Caco-2 (cell line): ENCODE data around the gene TMEM89. TPM values are rescaled to one million over a fixed set of nuclear protein-coding genes. Genes with fewer than 3 reads are reported as not detected.
A peak's percentile ranks its signal among the peaks of the same experiment; 100 is the strongest.

Source experiments
- BruUV-seq: library from RNA; stranded (reverse); fragments of 400-500 nt; replicated peaks from 2 replicates; lab custom pipeline; 2021; lab: Mats Ljungman, UMichigan
- CTCF ChIA-PET: fragments of 300-600 bp; sonication (Branson Sonifier 250); formaldehyde crosslinking; loops from one replicate; lab custom pipeline; 2022; ENCODE audit warnings: antibody characterized with exemption; lab: Charles Lee
- POLR2A ChIA-PET: fragments of 300-600 bp; sonication (Branson Sonifier 250); formaldehyde crosslinking; loops from one replicate; lab custom pipeline; 2022; ENCODE audit warnings: antibody characterized with exemption; lab: Charles Lee
- DNase-seq, 2 experiments: peaks; one replicate each; pipeline versions ENCODE4 v3.0.0 to v3.0.0-alpha.2; 2020 to 2022
- H3K27me3 ChIP-seq: replicated peaks from 2 replicates; pipeline ENCODE4 v1.6.0; 2011; ENCODE audit warnings: low read length; ENCODE audit not compliant: control insufficient read depth, insufficient read depth
- H3K36me3 ChIP-seq: 2 replicates; pipeline ENCODE4 v1.5.1; 2011; ENCODE audit warnings: low read length; ENCODE audit not compliant: control insufficient read depth, insufficient read depth
- H3K4me1 ChIP-seq: fragments of 250-450 bp; sonication (Bioruptor Pico); 2 replicates; pipeline ENCODE4 v1.5.1; 2020; ENCODE audit warnings: mild to moderate bottlenecking
- H3K4me3 ChIP-seq: 2 replicates; pipeline ENCODE4 v1.5.1; 2011; ENCODE audit warnings: low read depth, mild to moderate bottlenecking, control low read depth, low read length
- H3K9me3 ChIP-seq: fragments of 250-450 bp; sonication (Bioruptor Pico); 2 replicates; pipeline ENCODE4 v1.5.1; 2020; ENCODE audit warnings: mild to moderate bottlenecking, moderate library complexity
- H3K27ac Mint-ChIP-seq: one replicate; pipeline ENCODE4 v1.8.0; 2022; ENCODE audit warnings: mixed read lengths; ENCODE audit not compliant: unreplicated experiment
- H3K27me3 Mint-ChIP-seq: one replicate; pipeline ENCODE4 v1.8.0; 2022; ENCODE audit warnings: mixed read lengths; ENCODE audit not compliant: insufficient read depth, unreplicated experiment
- H3K36me3 Mint-ChIP-seq: one replicate; pipeline ENCODE4 v1.8.0; 2022; ENCODE audit warnings: mild to moderate bottlenecking, mixed read lengths; ENCODE audit not compliant: insufficient read depth, unreplicated experiment
- H3K4me1 Mint-ChIP-seq: one replicate; pipeline ENCODE4 v1.8.0; 2022; ENCODE audit warnings: low read depth, mixed read lengths; ENCODE audit not compliant: unreplicated experiment
- H3K4me3 Mint-ChIP-seq: one replicate; pipeline ENCODE4 v1.8.0; 2022; ENCODE audit warnings: mild to moderate bottlenecking, moderate library complexity, mixed read lengths; ENCODE audit not compliant: unreplicated experiment
- H3K9me3 Mint-ChIP-seq: one replicate; pipeline ENCODE4 v1.8.0; 2022; ENCODE audit warnings: mixed read lengths; ENCODE audit not compliant: unreplicated experiment
- intact Hi-C: fragments of 100-400 bp; cut with micrococcal nuclease; formaldehyde crosslinking; loops from one replicate; pipeline ENCODE4 v1.10.0; 2022; ENCODE audit not compliant: unreplicated experiment
- total RNA-seq: library from RNA; stranded (reverse); gene quantifications from 2 replicates; pipeline ENCODE4 v1.2.3, GENCODE V29; 2022
- TF ChIP-seq, protein P1 (sequence below), 2 experiments: fragments of 200-600 bp in 1 of 2; IDR thresholded peaks; 1 replicate in 1 of 2; 2 replicates in 1 of 2; pipeline versions ENCODE4 v1.5.1 to v1.8.0; 2011 to 2022; ENCODE audit warnings: antibody characterized with exemption in 1 of 2, control low read depth in 1 of 2, inconsistent platforms in 1 of 2, low read depth in 1 of 2, low read length in 1 of 2, mild to moderate bottlenecking in 1 of 2, moderate library complexity in 1 of 2; ENCODE audit not compliant: insufficient read depth in 1 of 2, severe bottlenecking in 1 of 2, unreplicated experiment in 1 of 2

TMEM89 gene
- total RNA-seq, 1 experiment from 2014 or later, result not detected

DNA sequence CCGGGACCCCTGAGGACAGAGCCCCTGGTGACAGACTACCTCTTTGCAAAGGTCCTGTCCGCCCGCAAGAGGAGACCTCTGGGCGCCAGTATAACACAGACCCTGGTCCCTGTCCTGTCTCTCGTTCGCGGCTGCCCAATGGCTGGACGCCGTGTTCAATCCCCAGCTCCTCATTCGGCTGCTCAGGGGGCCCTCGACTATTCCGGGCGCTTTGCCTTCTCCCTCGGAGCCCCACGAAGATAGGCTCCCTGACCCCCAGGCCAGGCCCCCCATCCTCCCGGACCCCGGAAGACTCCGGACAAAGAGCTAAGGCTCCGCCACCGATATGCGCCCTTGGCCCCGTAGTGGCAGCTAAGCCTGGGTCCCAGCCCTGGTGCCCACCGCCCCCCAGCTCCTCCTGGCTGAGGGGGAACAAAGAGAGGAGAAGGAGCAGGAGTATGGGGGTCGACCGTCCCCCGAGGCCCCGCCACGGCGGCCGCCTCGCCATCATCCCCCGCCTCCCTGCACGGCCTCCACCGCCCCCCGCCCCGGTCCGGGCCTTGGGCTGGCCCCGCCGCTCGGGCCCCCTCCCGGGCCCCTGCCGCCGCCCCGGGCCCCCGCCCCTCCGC, 40.7 kb upstream of the TMEM89 start:
- Histone ChIP-seq H3K4me1 (peaks cover 10% of the 10 kb centered on the region), H3K4me3 (peak overlapping the region; percentile 65), H3K27me3 (no peaks in the 10 kb centered on the region), H3K36me3 (peaks cover 7% of the 10 kb centered on the region), H3K9me3 (no peaks in the 10 kb centered on the region)
- Mint-ChIP-seq H3K4me3 (peak overlapping the region; percentile 93), H3K4me1 (peaks cover 5% of the 10 kb centered on the region), H3K9me3 (no peaks in the 10 kb centered on the region), H3K27ac (peak overlapping the region; percentile 99), H3K36me3 (peaks cover 75% of the 10 kb centered on the region), H3K27me3 (no peaks in the 10 kb centered on the region)
- POLR2A ChIA-PET, result interaction anchor here (0.8 to 2.7 kb wide), 7 partner anchors 24 to 432 kb away, joined by 3 to 14 read pairs (median 5); partner anchors contain the start of genes IP6K2, NCKIPSD, NDUFAF3 and PFKFB4
- intact Hi-C loops, result loop anchor here (2.0 to 10.0 kb wide), 3 partner anchors 53 to 197 kb away; partner anchors contain the start of genes PFKFB4 and UQCRC1
- TSS peak; percentile 1 for BruUV-seq
- TF ChIP-seq, protein P1, sequence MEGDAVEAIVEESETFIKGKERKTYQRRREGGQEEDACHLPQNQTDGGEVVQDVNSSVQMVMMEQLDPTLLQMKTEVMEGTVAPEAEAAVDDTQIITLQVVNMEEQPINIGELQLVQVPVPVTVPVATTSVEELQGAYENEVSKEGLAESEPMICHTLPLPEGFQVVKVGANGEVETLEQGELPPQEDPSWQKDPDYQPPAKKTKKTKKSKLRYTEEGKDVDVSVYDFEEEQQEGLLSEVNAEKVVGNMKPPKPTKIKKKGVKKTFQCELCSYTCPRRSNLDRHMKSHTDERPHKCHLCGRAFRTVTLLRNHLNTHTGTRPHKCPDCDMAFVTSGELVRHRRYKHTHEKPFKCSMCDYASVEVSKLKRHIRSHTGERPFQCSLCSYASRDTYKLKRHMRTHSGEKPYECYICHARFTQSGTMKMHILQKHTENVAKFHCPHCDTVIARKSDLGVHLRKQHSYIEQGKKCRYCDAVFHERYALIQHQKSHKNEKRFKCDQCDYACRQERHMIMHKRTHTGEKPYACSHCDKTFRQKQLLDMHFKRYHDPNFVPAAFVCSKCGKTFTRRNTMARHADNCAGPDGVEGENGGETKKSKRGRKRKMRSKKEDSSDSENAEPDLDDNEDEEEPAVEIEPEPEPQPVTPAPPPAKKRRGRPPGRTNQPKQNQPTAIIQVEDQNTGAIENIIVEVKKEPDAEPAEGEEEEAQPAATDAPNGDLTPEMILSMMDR (IDR thresholded peaks at IDR 0.05; ENCODE audit: insufficient read depth in 1 of 2, low read depth in 1 of 2, low read length in 1 of 2, severe bottlenecking in 1 of 2, unreplicated experiment in 1 of 2), result no peak
- peak in 1 of 2 experiments; percentile 21 for DNase-seq
- CTCF ChIA-PET, result interaction anchor here (0.9 to 2.1 kb wide), 3 partner anchors 27 to 435 kb away, joined by 3 to 7 read pairs (median 7); partner anchors contain the start of gene SLC26A6

DNA sequence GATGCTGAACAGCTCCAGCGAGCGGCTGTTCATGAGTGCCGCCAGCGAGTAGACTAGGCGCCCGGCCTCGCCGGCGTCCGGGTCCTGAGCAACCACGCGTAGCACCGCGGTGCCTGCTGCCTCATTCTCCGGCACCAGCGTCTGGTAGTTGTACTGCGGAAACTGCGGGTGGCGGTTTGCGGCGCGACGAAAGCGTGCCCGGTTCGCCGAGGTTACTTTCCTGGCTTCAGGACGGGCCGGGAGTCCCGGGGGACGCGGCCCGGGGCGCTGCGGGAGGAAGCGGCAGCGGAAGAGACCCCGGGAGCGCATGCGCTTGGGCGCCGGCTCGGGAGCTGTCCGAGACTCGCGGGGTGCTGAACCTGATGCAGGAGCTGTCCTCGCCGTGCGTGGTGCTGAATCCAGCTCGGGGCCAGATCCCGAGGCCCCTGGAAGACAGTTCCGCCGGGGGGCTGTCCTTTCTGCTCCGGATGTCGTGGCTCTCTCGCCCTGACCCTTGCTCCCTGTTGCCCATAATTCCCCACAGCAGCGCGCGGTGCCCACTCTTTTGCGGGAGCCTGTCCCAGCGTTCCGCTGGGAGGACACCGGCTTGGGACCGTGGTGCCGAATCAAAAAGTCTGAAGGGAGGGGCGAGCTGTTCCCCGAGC, 40.1 kb upstream of the TMEM89 start:
- CTCF ChIA-PET, result interaction anchor here (1.8 to 2.1 kb wide), 2 partner anchors 26 to 189 kb away, joined by 7 read pairs; partner anchors contain the start of gene SLC26A6
- BruUV-seq, result no TSS peak
- no peaks in the 10 kb centered on the region for H3K27me3 ChIP-seq
- Mint-ChIP-seq H3K27me3 (no peaks in the 10 kb centered on the region), H3K27ac (no peak overlapping the region), H3K9me3 (no peaks in the 10 kb centered on the region), H3K4me3 (peak overlapping the region; percentile 93), H3K36me3 (peaks cover 76% of the 10 kb centered on the region), H3K4me1 (peaks cover 5% of the 10 kb centered on the region)
- peaks cover 10% of the 10 kb centered on the region for H3K4me1 ChIP-seq
- DNase-seq, result peak in 1 of 2 experiments; percentile 46
- TF ChIP-seq, protein P1 (IDR thresholded peaks at IDR 0.05; ENCODE audit: insufficient read depth in 1 of 2, low read depth in 1 of 2, low read length in 1 of 2, severe bottlenecking in 1 of 2, unreplicated experiment in 1 of 2), result no peak
- H3K36me3 ChIP-seq, result peaks cover 7% of the 10 kb centered on the region
- H3K4me3 ChIP-seq, result peak overlapping the region; percentile 65
- intact Hi-C loops, result loop anchor here (2.0 to 10.0 kb wide), 3 partner anchors 53 to 197 kb away; partner anchors contain the start of genes PFKFB4 and UQCRC1
- POLR2A ChIA-PET, result interaction anchor here (0.8 kb wide), 1 partner anchor 38 kb away, joined by 3 read pairs; no protein-coding TSS in a partner anchor
- H3K9me3 ChIP-seq, result no peaks in the 10 kb centered on the region

DNA sequence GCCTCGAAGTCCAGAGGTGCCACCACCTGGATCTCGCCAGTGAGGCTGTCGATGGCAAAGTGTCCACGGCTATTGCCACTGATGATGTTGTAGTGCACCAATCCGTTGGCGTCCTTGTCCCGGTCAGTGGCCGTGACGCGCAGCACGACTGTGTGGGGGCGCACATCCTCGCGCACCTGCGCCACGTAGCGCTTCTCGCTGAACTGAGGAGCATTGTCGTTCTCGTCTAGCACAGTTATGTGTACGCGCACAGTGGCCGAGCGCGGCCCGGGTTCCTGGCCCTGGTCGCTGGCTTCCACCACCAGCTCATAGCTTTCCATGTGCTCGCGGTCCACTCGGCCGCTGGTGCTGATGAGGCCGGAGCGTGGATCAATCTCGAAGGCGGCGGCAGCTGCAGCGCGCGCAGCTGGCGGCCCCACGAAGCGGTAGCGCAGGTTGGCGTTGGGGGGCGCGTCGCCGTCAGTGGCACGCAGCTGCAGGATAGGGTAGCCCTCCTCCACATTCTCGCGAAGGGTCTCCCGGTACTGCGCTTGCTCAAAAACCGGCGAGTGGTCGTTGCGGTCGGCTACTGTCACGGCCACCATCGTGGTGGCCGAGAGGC, 39.3 kb upstream of the TMEM89 start:
- Mint-ChIP-seq H3K4me3 (no peak overlapping the region), H3K4me1 (peaks cover 5% of the 10 kb centered on the region), H3K27ac (no peak overlapping the region), H3K9me3 (no peaks in the 10 kb centered on the region), H3K36me3 (peaks cover 74% of the 10 kb centered on the region), H3K27me3 (no peaks in the 10 kb centered on the region)
- no peak for DNase-seq
- no TSS peak for BruUV-seq
- Histone ChIP-seq H3K4me1 (peaks cover 10% of the 10 kb centered on the region), H3K4me3 (no peak overlapping the region), H3K36me3 (peaks cover 7% of the 10 kb centered on the region), H3K27me3 (no peaks in the 10 kb centered on the region), H3K9me3 (no peaks in the 10 kb centered on the region)
- intact Hi-C loops, result loop anchor here (5.0 to 10.0 kb wide), 2 partner anchors 104 to 196 kb away; partner anchors contain the start of gene PFKFB4
- ChIA-PET POLR2A (no interaction called here), CTCF (no interaction called here)
- TF ChIP-seq, protein P1 (IDR thresholded peaks at IDR 0.05; ENCODE audit: insufficient read depth in 1 of 2, low read depth in 1 of 2, low read length in 1 of 2, severe bottlenecking in 1 of 2, unreplicated experiment in 1 of 2), result no peak
